Ecto neural progenitor cell (in vitro differentiated cells): Measurements from ENCODE around the gene PRDM4.
"Not testable (repeated sequence)": the region's sequence is repeated elsewhere in the genome, so short reads cannot be mapped to it uniquely, and the experiment has no call there.

Experiments used
- DNase-seq: peaks from one replicate; pipeline ENCODE4 v3.0.0-alpha.2; 2018; ENCODE audit warnings: low spot score

The PRDM4 gene

GRCh38 chr12:107695772-107696171 is 65.2 kb downstream of the PRDM4 start:
- DNase-seq: not testable (repeated sequence)

- DNase-seq: peak; percentile 99
These were observed 75.3 kb downstream of the PRDM4 start, which contains the start of gene PWP1 for GRCh38 chr12:107685360-107686248. Gene PWP1, plus strand, starts transcription at chr12:107685799. Its CDS starts 101 bp downstream, at chr12:107685900.

GRCh38 chr12:107684990-107685359 is 76.0 kb downstream of the PRDM4 start:
- DNase-seq: no peak

GRCh38 chr12:107684029-107684795 is 76.7 kb downstream of the PRDM4 start:
- no peak for DNase-seq
